ENCODE data around the gene PAK1. TPM values are rescaled to one million over a fixed set of nuclear protein-coding genes. Genes with fewer than 3 reads are reported as not detected.

PAK1 gene
- total and polyA plus RNA-seq, 2 of the 8 experiments (the other 6 are each of a cell fraction or from before 2014, with no cell fraction given), result 87.7 to 151 TPM

- no peak for TF ChIP-seq RAD21 (IDR thresholded peaks at IDR 0.05 in 1 of 2, conservative IDR thresholded peaks at IDR 0.05 in 1 of 2; ENCODE audit: low read depth in 2 of 2, low read length in 2 of 2)
- TF ChIP-seq CBX8 (IDR thresholded peaks at IDR 0.05; ENCODE audit: borderline replicate concordance, low read depth, low read length), result no peak
Measured at GRCh38 chr11:77416357-77416756, 57.5 kb downstream of the PAK1 start (continued).
